ENCODE measurements around the gene ADNP2.
A peak's percentile ranks its signal among the peaks of the same experiment; 100 is the strongest.

ADNP2 gene

DNA sequence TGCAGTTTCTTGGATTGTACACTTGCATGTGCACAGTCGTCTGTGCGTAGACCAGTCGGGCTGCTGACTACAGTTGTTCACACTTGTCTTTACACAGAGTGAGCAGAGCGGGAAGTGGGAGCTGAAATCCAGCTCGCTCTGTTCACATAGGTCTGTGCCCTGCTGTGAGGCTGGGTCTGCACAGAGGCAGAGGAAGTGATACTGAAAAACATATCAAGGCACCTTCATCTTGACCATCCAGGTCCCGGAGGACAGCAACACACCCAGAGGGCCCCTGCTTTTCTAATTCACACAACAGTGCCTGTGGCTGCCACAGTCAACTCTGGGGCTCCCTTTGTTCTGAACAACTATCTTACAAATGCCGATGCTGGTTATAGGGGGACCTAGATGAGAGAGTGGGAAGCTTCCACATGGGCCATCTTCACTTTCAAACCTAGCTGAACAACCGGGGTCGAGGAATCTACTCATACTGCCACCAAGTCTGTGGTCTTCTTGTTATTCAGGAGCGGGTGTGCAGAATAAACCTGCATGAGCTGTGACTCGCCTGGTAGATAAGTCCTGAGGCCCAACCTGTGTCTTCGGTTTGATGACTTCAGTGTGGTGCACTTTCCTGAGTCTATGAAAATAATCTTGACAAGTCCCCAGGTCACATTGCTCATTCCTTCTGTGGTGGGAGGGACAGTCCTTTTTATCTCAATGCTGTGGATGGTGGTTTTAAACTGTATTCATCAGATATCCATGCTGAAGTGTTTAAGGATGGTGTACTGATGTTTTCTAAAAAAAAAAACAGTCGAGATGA is 3.5 kb upstream of the ADNP2 start:
- DNase-seq (ENCODE audit: extremely low read depth, low read depth) = no peak
- TF ChIP-seq, protein P1, sequence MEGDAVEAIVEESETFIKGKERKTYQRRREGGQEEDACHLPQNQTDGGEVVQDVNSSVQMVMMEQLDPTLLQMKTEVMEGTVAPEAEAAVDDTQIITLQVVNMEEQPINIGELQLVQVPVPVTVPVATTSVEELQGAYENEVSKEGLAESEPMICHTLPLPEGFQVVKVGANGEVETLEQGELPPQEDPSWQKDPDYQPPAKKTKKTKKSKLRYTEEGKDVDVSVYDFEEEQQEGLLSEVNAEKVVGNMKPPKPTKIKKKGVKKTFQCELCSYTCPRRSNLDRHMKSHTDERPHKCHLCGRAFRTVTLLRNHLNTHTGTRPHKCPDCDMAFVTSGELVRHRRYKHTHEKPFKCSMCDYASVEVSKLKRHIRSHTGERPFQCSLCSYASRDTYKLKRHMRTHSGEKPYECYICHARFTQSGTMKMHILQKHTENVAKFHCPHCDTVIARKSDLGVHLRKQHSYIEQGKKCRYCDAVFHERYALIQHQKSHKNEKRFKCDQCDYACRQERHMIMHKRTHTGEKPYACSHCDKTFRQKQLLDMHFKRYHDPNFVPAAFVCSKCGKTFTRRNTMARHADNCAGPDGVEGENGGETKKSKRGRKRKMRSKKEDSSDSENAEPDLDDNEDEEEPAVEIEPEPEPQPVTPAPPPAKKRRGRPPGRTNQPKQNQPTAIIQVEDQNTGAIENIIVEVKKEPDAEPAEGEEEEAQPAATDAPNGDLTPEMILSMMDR (IDR thresholded peaks at IDR 0.05; ENCODE audit: low read depth, low read length, missing control alignments) = no peak
- no peak overlapping the region for H3K4me3 ChIP-seq (replicated peaks; ENCODE audit: low read depth, low read length)

GRCh38 chr18:80106482-80107051 is 2.5 kb upstream of the ADNP2 start:
- no peak overlapping the region for H3K4me3 ChIP-seq (replicated peaks; ENCODE audit: low read depth, low read length)
- TF ChIP-seq, protein P1 (IDR thresholded peaks at IDR 0.05; ENCODE audit: low read depth, low read length, missing control alignments) = no peak
- DNase-seq (ENCODE audit: extremely low read depth, low read depth) = no peak

GRCh38 chr18:80107426-80107825 is 1.6 kb upstream of the ADNP2 start:
- TF ChIP-seq, protein P1 (IDR thresholded peaks at IDR 0.05; ENCODE audit: low read depth, low read length, missing control alignments) = no peak
- no peak overlapping the region for H3K4me3 ChIP-seq (replicated peaks; ENCODE audit: low read depth, low read length)
- DNase-seq (ENCODE audit: extremely low read depth, low read depth) = no peak

DNA sequence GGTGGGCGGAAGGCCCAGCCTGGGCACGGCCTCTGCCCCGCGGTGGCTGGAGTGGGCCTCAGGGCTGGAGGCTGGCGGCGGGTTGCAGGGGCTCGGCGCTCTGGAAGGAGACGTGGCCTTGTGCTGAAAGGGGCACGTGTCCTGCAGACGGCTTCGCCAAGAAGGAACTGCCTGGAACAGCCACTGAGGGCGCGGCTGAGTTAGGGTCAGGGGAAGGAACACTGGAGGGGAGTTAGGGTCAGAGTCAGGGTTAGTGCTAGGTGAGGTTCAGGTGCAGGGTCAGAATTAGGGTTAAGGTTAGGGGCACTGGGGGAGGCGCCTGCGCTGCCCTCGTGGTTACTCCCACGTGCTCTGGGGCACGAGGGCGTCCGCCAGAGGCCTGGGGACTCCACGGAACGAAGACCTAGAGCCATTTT is 933 bp upstream of the ADNP2 start:
- TF ChIP-seq, protein P1 (IDR thresholded peaks at IDR 0.05; ENCODE audit: low read depth, low read length, missing control alignments) = no peak
- H3K4me3 ChIP-seq (replicated peaks; ENCODE audit: low read depth, low read length) = no peak overlapping the region
- no peak for DNase-seq (ENCODE audit: extremely low read depth, low read depth)

DNA sequence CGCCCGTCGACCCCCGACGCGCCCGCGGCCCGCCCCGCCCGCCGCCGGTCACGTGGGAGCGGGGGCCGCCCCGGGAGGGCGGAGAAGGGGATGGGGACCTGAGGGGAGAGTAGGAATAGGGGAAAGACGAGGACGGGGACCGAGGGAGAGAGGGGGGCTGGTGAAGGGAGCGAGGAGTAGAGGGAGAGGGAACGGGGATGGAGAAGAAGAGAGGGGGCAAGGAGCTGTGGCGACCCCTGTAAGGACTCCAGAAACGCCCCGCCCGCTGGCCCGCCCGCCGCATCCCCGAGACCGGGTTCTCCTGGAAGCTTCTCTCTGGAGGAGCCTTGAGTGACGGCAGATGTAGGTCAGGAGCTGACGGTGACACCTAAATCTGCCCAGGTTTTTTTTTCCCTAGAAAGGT is 615 bp downstream of the ADNP2 start:
- H3K4me3 ChIP-seq (replicated peaks; ENCODE audit: low read depth, low read length) = peak overlapping the region; percentile 49
- TF ChIP-seq, protein P1 (IDR thresholded peaks at IDR 0.05; ENCODE audit: low read depth, low read length, missing control alignments) = no peak
- DNase-seq (ENCODE audit: extremely low read depth, low read depth) = no peak

GRCh38 chr18:80112624-80113248 is 3.7 kb downstream of the ADNP2 start:
- no peak overlapping the region for H3K4me3 ChIP-seq (replicated peaks; ENCODE audit: low read depth, low read length)
- DNase-seq (ENCODE audit: extremely low read depth, low read depth) = no peak
- TF ChIP-seq, protein P1 (IDR thresholded peaks at IDR 0.05; ENCODE audit: low read depth, low read length, missing control alignments) = no peak
